Measurements from ENCODE around the gene SH2B3. TPM values are rescaled to one million over a fixed set of nuclear protein-coding genes. Genes with fewer than 3 reads are reported as not detected.
A peak's percentile ranks its signal among the peaks of the same experiment; 100 is the strongest.

Gene SH2B3
- total and polyA plus RNA-seq, 2 of the 13 experiments (the other 11 are each of a cell fraction or from before 2014, with no cell fraction given) = 6.8 to 6.9 TPM

- TF ChIP-seq ZNF788 (CRISPR knock-in tag; IDR thresholded peaks at IDR 0.05; ENCODE audit: borderline replicate concordance) (peak; percentile 68; the same call in 1 of the 2 replicates), ZNF33A (CRISPR knock-in tag; IDR thresholded peaks at IDR 0.05; ENCODE audit: borderline replicate concordance) (no peak), YEATS2 (CRISPR knock-in tag; IDR thresholded peaks at IDR 0.05; ENCODE audit: borderline replicate concordance) (no peak), SALL1 (CRISPR knock-in tag; IDR thresholded peaks at IDR 0.05) (peak; percentile 70; the same call in 1 of the 2 replicates), ZMYM3 (CRISPR knock-in tag; IDR thresholded peaks at IDR 0.05) (peak; percentile 97), RAD21 (CRISPR knock-in tag; IDR thresholded peaks at IDR 0.05) (peak; percentile 98), NFYB (CRISPR knock-in tag; IDR thresholded peaks at IDR 0.05) (no peak), THAP9 (CRISPR knock-in tag; IDR thresholded peaks at IDR 0.05; ENCODE audit: borderline replicate concordance) (no peak), BCL6 (CRISPR knock-in tag; IDR thresholded peaks at IDR 0.05) (0 out of 2 replicates have a peak, but pooled peaks have one; percentile 17), ZNF205 (CRISPR knock-in tag; IDR thresholded peaks at IDR 0.05) (0 out of 2 replicates have a peak, but pooled peaks have one; percentile 20), ZNF646 (CRISPR knock-in tag; IDR thresholded peaks at IDR 0.05) (no peak), MED13 (CRISPR knock-in tag; IDR thresholded peaks at IDR 0.05) (no peak), ZFP82 (CRISPR knock-in tag; IDR thresholded peaks at IDR 0.05; ENCODE audit: borderline replicate concordance) (peak; percentile 51; the same call in 1 of the 2 replicates), DRAP1 (CRISPR knock-in tag; IDR thresholded peaks at IDR 0.05) (no peak), CCDC6 (CRISPR knock-in tag; IDR thresholded peaks at IDR 0.05) (peak; percentile 36; the same call in 1 of the 2 replicates), TERF1 (CRISPR knock-in tag; IDR thresholded peaks at IDR 0.05) (no peak)
Measured at GRCh38 chr12:111396726-111397445, 8.8 kb upstream of the SH2B3 start (continued).

All from HepG2 (cell line).